Stromal cell of bone marrow (primary cell): ENCODE results near the gene OXLD1.

Source experiments
- DNase-seq: peaks from one replicate; pipeline ENCODE4 v3.0.0-alpha.2; 2012; ENCODE audit warnings: low read depth

Gene OXLD1

DNA sequence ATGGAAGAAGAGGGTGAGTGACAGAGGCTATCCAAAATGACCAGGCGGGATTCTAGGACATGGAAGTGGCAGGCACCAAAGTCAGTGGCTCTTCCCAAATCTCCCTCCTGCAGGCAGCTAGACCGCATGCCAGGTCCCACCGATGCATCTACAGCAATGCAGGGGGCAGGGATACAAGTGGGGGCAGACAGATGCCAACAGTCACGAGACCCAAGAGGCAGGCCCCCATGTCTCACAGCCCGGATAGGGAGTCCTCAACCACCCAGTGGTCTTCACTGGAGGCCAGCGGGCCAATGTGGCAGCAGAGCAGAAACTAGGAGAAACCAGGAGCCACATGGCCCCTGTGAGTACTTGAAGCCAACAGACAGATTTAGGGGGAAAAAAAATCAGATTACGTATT is 49.5 kb downstream of the OXLD1 start:
- no peak for DNase-seq

DNA sequence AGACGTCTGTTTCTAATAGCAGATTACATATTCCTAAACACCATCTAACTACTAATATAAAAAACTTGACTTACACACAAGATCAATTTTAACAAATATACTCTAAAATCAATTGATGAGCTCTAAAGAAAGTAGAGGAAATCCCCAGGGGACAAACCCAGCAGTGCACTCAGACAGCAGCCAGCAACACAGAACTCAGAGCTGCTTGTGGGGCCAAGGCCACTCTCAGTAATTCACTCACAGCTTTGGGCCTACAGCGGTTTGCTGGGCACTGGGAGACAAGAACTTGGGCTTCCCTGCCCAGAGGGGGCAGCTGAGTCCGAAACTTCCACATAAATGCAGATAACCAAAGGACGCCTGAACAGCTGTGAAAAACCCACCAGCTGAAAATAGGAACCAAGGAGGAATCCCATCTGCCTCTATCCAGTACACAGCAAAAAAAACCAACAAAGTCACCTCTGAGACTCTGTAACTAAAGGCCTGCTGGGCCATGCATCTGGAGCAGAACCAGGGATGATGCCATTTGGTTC is 50.9 kb downstream of the OXLD1 start:
- DNase-seq, result no peak
